ENCODE results near the gene ZNF148.

DNA sequence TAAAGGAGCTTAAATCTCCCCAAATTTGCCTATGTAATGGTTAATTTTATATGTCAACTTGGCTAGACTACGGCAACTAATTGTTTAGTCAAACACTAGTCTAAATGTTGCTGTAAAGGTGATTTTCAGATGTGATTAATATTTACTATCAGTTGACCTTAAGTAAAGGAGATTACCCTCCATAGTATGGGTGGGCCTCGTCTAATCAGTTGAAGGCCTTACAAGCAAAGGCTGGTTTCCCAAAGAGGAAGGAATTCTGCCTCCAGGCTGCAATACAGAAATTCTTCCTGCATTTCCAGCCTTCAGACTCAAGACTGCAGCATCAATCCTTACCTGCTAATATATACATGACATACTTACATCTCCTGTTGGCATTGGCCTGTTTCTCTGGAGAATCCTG is 186.2 kb downstream of the ZNF148 start:
- TF ChIP-seq, protein P1, sequence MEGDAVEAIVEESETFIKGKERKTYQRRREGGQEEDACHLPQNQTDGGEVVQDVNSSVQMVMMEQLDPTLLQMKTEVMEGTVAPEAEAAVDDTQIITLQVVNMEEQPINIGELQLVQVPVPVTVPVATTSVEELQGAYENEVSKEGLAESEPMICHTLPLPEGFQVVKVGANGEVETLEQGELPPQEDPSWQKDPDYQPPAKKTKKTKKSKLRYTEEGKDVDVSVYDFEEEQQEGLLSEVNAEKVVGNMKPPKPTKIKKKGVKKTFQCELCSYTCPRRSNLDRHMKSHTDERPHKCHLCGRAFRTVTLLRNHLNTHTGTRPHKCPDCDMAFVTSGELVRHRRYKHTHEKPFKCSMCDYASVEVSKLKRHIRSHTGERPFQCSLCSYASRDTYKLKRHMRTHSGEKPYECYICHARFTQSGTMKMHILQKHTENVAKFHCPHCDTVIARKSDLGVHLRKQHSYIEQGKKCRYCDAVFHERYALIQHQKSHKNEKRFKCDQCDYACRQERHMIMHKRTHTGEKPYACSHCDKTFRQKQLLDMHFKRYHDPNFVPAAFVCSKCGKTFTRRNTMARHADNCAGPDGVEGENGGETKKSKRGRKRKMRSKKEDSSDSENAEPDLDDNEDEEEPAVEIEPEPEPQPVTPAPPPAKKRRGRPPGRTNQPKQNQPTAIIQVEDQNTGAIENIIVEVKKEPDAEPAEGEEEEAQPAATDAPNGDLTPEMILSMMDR (IDR thresholded peaks at IDR 0.05), result no peak
- TF ChIP-seq EP300 (IDR thresholded peaks at IDR 0.05) (no peak), POLR2A (IDR thresholded peaks at IDR 0.05) (no peak)
